WTC11 (cell line): Measurements from ENCODE around the gene CLEC16A.

Experiments
- ATF2 ChIP-seq: sonication (generic); formaldehyde crosslinking; IDR thresholded peaks from 2 replicates; pipeline ENCODE4 v1.8.1; 2022; ENCODE audit warnings: low read depth, missing genetic modification reagents, borderline replicate concordance
- CBFB ChIP-seq: sonication (generic); formaldehyde crosslinking; IDR thresholded peaks from 2 replicates; pipeline ENCODE4 v1.8.1; 2022; ENCODE audit warnings: mild to moderate bottlenecking, low read depth, missing genetic modification reagents
- CREB1 ChIP-seq: sonication (generic); formaldehyde crosslinking; IDR thresholded peaks from 2 replicates; pipeline ENCODE4 v1.8.0; 2023; ENCODE audit warnings: mild to moderate bottlenecking, missing genetic modification reagents
- CTCF ChIP-seq: fragments of 200-600 bp; IDR thresholded peaks from 2 replicates; pipeline ENCODE4 v1.8.0; 2022; ENCODE audit warnings: antibody characterized with exemption
- ETV6 ChIP-seq: sonication (generic); formaldehyde crosslinking; IDR thresholded peaks from 2 replicates; pipeline ENCODE4 v1.8.1; 2022; ENCODE audit warnings: mild to moderate bottlenecking, missing genetic modification reagents
- FOXP1 ChIP-seq: sonication (generic); formaldehyde crosslinking; IDR thresholded peaks from 2 replicates; pipeline ENCODE4 v1.8.0; 2022; ENCODE audit warnings: missing genetic modification reagents, mild to moderate bottlenecking, moderate library complexity, borderline replicate concordance
- MAX ChIP-seq: sonication (generic); formaldehyde crosslinking; IDR thresholded peaks from 2 replicates; pipeline ENCODE4 v1.8.0; 2022; ENCODE audit warnings: mild to moderate bottlenecking, missing genetic modification reagents
- TP53 ChIP-seq: sonication (generic); formaldehyde crosslinking; IDR thresholded peaks from 2 replicates; pipeline ENCODE4 v1.8.1; 2023; ENCODE audit warnings: mild to moderate bottlenecking, missing genetic modification reagents

- no peak for TF ChIP-seq ETV6 (CRISPR knock-in tag)
- no peak for TF ChIP-seq MAX (CRISPR knock-in tag)
- no peak for TF ChIP-seq CTCF
- no peak for TF ChIP-seq FOXP1 (CRISPR knock-in tag)
- TF ChIP-seq ATF2 (CRISPR knock-in tag) = no peak
- no peak for TF ChIP-seq CREB1 (CRISPR knock-in tag)
- TF ChIP-seq CBFB (CRISPR knock-in tag) = no peak
- no peak for TF ChIP-seq TP53 (CRISPR knock-in tag)
Measured at GRCh38 chr16:11203111-11203623, 258.8 kb downstream of the CLEC16A start.
